GM18498 (cell line): ENCODE measurements around the gene COL4A6.

ENCODE experiments used
- ATAC-seq: cut with Tn5 transposase; IDR thresholded peaks from one replicate; pipeline ENCODE4 v1.9.1; 2021; ENCODE audit warnings: mild to moderate bottlenecking, moderate library complexity; ENCODE audit not compliant: unreplicated experiment

Gene COL4A6

DNA sequence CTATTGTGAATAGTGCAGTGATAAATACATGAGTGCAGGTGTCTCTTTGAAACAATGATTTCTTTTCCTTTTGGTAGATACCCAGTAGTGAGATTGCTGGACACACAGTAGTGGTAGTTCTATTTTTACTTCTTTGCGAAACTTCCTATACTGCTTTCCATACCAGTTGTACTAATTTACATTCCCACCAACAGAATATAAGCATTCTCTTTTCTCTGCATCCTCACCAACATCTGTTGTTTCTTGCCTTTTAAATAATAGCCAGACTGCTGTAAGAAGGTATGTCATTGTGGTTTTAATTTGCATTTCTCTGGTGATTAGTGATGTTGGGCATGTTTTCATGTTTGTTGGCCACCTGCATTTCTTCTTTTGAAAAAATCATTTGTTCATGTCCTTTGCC is 105.9 kb downstream of the COL4A6 start:
- peak; percentile 62 for ATAC-seq

DNA sequence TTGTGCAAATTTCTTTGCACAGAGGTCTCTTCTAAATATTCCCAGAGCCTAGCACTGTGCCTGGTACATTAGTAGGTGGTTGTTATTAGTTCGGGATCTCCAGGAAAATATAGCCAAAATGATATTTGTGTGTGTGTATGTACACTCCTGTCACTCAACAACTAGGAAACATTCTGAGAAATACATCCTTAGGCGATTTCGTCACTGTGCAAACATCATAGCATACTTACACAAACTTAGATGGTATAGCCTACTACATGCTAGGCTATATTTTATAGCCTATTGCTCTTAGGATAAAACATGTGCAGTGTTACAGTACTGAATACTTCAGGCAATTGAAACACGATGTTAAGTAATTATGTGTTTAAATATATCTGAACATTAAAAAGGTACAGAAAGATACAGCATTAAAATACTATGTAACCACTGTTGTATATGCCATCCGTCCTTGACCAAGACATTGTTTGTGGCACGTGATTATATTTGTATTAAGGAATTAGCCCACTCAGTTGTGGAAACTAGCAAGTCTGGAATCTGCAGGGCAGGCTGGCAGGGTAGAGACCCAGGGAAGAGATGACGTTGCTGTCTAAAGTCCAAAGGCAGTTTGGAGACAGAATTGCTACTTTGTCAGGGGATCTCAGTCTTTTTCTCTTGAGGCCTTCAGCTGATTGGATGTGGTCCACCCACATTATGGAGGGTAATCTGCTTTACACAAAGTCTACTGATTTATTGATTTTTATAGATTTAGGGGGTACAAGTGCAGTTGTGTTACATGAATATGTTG is 106.9 kb downstream of the COL4A6 start:
- ATAC-seq = no peak

DNA sequence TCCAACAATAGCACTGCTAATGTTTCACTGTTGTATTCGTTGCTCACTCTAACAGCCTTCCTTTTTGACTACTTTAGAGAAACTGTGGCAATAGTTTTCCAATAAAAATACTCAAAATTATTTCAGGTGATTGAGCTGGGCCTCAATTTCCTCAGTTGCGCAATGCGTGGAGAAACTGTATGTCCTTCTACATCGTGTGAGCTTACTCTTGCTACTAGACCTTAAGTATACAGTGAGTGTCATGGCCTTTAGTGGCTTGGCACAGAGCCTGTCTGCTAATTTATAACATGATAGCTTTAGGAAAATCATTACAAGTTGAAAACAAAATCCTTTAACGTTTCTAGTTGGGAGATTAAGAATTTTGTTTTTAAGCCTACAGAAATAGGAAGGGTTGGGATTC is 114.5 kb downstream of the COL4A6 start:
- ATAC-seq = no peak

DNA sequence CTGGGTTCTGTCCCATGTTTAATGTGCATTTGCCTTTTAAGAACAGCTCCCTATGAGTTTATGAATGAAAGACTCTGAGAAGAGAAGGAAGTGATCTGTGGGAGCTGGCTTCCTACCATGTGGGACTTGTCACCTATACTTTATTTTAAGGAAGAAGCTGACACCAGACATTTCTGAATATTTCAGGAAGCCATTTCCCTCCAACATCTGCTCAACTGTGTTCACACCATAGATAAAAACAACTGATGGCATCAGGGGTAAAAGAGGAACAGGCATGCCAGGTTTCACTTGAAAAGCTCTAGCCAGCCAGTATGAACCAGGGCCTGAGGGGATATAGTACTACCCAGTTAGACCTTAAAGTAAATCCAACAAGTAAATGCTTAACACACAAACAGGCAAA is 116.0 kb downstream of the COL4A6 start:
- no peak for ATAC-seq

DNA sequence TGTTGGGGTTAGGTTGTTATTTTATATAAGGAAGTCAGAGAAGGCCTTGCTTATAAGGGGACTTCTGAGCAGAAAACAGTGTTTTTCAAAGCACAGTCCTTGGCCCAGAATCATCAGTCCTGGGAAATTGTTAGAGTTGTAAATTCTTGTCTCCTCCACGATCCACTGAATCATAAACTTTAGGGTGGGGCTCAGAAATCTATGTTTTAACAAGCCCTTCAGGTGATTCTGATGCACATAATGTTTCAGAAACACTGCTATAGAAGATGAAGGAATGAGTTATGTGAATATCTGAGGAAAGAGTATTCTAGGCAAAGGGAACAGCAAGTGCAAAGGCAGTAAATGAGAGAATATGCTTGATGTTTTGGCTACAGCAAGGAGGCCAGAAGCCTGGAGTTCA is 121.8 kb downstream of the COL4A6 start:
- ATAC-seq = no peak

DNA sequence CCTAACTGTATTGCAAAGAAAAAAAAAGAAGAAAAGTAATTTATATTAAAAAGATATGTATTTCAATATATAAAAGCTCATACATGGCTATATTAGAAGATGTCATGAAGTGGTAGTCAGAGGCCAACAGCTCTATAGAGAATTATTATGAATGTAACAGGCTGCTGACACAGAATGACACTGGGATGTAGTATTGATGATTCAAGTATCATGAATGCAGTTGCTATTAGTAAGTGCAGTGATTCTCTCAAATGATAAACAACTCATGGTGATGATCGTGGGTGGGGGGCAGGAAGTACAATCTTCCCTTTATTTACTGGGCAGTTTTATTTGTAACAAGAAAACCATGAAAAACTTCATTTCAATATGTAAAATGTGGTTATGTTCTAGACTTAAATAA is 124.6 kb downstream of the COL4A6 start:
- no peak for ATAC-seq

DNA sequence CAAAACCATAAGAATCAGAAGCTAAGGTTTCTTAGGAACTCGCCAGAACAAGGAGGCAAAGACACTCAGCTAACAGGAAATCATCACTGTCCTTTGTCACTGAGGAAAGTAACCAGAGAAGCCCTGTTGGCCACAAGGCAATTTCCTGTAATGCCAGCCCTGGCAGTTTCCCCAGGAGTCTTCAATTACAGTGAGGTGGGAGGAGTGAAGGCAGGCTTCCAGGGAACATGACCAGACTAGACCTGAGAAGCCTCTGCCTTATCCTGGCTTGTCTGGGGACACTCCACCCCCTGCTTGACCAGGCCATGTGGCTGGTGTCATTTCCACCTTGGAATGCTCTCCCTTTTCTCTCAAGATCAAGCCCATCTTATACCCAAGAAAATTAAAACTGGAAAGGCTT is 125.3 kb downstream of the COL4A6 start:
- no peak for ATAC-seq

DNA sequence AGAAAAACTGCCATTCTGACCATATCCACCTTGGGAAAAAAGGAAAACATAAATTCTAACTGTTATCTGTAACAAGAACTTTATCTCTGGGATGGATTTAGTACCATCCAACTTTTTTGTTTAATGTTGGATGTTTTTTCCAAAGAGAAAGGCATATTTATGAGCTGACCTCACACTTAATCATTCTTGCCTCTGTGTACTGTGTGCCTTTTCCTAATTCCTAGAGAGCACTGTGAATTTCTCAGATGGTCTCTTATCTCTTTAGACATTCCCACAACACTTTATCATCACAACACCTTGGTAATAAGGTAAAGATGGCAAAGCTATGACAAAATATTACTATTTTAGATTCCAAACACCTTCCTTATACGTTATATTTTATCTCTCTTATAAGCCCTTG is 126.2 kb downstream of the COL4A6 start:
- no peak for ATAC-seq

DNA sequence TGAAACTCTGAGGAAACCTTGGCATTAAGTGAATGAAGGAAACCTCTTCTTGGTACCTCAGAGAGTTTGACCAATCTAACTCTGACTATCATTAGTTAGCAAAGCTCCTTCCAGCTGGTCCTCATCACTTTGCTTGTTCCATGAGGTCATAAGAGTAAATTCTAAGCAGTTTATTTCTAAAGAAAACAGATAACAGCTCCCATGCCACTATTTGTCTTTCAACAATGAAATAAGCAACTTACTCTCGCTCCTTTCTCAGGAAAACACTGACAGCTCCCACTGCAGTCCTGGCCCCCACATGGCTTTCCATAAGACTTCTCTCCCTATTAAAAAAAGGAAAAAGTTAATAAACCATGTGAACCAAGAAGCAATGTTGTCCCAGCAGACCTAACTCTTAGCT is 127.7 kb downstream of the COL4A6 start:
- no peak for ATAC-seq

DNA sequence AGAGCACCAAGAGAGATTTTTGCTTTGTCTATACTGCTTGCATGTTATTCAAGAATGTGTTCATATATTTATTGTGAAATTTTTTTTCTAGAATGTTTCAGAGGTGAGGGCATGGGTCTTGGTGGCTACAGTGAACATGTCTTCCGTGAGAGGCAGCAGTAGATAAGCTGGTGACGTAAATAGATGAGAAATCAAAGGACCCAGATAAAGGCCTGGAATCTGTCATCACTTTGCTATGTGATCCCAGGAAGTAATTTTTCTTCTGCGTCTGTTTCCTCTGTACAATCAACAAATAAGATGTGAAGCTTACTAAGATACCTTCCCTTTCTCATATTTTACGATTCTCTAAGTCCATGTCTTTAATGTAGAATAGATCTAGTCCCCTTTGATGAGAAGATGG is 129.1 kb downstream of the COL4A6 start:
- ATAC-seq = no peak

DNA sequence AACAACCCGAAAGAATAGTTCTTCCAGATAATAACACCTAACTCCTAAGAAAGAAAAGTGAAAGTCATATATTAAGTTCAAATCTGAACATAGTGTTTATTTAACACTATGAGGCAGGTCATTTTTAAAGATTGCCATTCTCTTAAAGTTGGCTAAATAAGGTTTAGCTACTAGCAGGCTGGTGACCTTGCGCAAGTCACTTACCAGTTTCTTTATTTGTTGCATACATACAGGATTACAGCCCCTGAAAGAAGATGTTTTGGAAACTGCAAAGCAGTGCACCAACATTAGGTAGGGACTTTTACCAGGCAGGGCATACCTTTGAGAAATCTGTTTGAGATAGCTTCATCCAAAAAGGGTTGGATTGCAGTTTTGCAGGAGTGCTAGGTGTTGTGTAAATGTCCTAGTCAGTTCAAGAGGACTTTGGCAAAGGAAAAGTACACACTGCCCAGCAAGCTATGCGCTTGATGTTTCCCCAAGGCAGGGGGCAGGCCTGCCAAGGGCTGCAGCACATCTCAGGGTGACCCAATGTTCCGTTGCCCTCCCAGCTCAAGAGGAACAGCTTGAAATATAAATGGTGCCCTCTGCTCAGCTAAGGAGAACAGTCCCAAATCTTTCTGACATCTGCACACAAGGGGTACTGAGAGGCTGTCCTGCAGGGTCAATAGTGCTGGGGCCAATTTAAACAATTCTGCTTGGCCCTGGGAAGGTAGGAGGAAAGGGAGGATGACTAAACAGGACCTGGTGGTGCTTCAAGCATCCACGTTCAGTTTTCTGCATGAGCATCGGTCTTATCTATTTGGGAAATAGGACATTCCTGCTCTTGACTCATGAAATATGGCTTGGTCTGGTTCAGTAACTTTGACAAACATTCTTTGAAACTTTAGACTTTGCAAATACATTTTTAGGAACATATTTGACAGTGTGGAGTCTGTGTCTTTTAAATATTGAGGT is 130.8 kb downstream of the COL4A6 start:
- ATAC-seq = no peak

DNA sequence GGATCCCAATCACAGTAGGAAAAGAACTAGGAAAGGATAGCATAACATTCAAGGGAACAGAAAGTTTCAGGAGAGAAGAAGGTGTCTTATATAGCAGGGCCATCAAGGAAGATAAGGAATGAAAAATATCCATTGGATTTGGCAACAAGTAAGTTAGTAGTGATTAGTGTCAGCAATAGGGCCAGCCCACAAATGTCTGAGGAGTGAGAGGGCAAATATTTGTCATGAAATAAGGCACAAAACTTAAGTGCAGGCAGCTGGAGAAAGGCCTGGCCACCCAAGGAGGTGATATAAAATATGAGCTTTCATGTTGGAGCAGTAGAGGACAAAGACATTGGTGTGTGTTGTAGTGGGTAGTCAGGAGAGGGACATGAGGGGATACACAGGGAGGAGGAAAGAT is 132.1 kb downstream of the COL4A6 start:
- no peak for ATAC-seq

DNA sequence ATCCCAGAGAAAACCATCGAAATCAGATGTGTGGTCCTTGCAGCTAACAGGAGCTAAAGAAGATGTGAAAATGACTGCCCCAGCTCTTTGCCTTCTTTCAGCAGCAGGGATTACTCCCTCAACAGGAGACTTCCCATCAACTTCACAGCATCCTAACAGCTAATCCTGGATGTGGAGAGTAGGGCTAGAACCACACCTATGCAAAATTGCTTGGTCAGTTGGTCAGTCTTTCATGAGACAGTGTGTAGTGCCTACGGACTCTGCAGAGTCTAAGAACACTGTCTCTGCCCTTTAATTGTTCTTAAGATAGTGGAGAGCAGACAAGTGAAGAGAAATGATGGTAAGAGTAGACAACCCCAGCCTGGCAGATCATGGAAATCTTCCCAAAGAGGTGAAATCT is 133.5 kb downstream of the COL4A6 start:
- ATAC-seq = no peak

DNA sequence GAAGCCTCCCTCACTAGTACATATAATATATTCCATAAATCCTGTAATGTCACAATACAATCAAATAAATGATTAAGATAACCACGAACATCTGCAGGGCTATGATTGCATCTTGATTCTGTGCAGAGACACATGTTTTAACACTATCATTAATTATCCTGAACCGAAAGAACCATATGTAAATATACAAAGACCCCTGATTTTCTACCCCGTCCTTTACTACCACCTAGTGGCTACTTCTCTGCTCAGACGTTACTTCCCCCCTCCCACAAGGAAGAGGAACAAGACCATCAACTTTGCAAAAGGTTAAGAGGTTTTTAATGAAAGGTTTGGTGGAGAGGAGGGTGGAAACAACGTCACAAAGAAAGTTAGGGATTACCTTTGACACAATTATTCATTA is 134.0 kb downstream of the COL4A6 start:
- ATAC-seq = peak; percentile 61

DNA sequence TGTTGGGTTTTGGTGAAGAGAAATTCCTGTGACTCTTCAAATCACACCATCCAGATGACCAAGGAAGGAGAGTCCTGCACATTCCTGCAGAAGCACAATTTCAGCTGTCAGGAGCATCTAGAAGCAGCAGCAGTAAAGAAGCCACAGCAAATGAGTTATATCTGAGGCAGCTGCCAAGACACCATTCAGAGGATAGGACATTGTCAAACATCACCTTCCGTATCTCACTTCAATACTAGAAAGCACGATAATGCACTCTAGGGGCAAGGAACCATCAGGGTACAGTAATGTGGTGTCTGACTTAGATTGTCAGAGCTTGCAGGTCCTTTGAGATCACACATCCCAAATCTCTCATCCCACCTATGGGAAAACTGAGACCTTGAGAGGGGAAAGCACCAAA is 134.5 kb downstream of the COL4A6 start:
- ATAC-seq = no peak

DNA sequence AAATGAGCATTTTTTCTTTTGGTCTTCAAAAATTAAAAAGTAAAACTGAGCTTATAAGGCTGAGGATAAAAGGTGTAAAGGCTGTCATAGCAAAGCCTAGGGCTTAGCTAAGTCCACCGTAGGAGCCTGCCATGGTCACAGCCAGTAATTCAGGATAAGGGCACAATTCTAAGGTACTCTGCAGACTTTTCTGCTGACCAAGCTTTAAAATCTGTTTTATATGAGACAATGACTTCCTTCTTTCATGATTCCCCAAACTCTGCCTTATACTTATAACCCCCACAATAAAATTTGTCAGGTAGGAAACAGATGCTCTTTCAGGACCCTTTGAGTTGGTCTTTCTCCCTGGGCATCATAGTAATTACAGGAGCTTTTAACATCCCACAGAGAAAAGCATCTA is 138.5 kb downstream of the COL4A6 start:
- ATAC-seq = peak; percentile 14

DNA sequence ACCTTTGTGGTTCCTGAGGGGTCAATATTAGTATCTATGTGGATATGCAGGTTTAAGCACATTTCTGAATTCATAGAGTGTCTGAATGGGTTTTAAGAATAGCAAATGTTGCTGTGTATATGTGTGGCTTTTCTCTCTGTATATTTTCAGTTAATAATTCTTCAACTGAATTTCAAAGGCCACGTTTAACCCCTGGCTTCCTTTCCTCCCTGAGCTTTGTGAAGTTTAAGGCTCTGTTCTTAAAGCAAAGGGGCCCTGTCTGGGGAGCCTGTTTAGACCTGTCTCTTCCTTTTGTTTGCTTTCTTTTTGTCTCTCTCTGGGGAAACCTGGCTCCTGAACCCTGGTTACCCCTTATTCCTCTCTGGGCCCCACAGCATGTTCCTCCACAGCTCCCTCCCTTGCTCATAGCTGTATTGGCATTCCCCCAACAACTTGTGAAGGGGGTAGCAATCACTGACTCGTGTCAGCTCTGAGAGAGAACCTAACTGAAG is 139.1 kb downstream of the COL4A6 start:
- ATAC-seq = peak; percentile 80

DNA sequence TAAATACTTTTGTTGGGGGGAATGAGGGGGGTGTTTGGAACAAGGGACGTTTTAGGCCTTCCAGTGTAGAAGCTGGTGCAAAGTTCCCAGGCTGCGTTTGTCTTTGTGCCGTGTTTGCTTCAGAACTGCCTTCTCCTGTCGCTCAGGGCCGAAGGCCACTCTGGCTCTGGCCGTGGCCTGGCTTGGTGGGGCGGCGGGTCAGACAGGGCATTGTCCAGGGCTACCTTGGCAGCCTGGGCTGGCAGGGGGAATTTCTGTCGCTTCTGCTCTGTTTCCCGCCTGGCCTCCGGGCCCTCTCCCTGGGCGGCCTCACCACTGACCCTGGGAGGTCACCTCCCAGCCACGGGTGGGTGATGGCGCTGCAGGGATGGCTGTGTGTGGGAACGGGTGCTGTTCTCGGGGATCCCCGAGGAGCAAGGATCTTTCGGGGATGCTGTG is 140.0 kb downstream of the COL4A6 start:
- no peak for ATAC-seq

DNA sequence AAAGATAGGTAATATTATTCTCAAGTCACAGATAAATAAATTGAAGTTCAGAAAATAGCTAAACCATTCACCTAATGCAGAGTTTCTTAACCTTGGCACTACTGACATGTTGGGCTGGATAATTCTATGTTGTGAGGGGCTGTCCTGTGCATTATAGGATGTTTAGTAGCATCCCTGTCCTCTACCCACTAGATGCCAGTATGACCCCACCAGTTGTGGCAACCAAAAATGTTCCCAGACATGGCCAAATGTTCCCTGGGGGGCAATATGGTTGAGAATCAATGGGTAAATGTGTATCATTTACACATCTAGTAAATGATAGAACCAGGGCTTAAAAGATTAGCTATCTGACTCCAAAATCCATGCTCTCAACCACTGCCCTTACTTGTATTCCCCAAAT is 140.9 kb downstream of the COL4A6 start:
- no peak for ATAC-seq

DNA sequence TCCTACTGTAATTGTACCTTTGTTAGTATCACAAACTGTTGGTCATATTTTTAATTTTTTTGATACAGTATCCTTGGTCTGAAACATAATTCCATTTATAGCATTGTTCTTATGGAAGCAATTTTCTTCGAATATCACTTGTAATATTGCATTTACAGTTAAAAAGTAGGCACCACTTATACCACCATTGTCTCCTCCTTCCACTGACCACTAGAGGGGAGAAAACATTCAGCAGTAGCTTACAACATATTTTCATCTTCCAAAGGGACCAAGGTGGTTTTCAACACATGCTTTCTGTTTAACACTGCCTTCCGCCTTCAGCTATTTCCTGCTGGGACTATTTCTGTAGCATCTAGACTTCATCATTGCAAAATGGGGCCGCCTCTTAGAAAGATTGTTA is 146.2 kb downstream of the COL4A6 start:
- no peak for ATAC-seq

DNA sequence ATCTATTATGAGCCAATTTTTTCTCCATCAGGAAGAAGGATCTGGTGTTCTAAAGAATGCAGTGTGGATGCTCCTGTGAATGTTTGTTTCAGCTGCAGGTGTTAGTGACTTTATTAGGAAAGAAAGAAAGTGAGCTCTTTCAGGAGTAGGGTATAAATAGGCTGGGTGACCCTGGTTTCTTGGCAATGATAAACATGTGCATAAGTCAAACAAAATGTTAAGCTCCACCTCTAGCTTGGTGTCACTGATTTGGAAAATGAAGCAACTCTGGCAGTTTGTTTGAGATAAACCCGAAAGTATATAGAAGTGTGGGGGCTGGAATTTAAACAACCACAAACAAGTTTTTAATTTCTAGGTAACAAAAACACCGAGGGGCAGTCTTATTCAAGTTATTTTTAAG is 152.3 kb downstream of the COL4A6 start:
- no peak for ATAC-seq

DNA sequence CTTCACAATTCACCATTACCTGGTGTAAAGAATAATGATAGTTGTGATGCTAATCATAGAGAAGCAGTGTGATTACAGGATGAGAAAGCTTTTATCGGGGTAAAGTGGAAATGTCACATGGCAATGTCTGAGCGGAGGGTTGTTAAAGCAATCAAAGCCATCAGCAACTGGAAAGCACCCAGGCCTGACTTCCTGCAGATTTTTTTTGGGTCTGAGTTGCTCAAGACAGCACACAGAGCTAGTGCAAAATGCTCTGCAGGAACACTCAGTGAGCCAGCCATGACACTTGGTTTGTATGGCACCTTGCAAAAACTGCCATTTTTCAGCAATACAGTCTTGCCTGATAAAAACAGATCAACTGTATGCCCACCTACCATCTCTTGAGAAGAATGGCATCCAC is 152.9 kb downstream of the COL4A6 start:
- ATAC-seq = no peak
